Colonic mucosa (tissue), 4 donors: Measurements from ENCODE around the gene FBXW9. TPM values are rescaled to one million over a fixed set of nuclear protein-coding genes. Genes with fewer than 3 reads are reported as not detected.

Experiments used
- DNase-seq: peaks from one replicate; pipeline ENCODE4 v3.0.0-alpha.2; 2020
- H3K27ac ChIP-seq: fragments of 200-600 bp; one replicate; pipeline ENCODE4 v1.8.0; 2021
- H3K27me3 ChIP-seq: fragments of 200-600 bp; one replicate; pipeline ENCODE4 v1.8.0; 2021
- H3K36me3 ChIP-seq: fragments of 200-600 bp; one replicate; pipeline ENCODE4 v1.8.0; 2021
- H3K4me1 ChIP-seq: fragments of 200-600 bp; one replicate; pipeline ENCODE4 v1.8.0; 2021; ENCODE audit warnings: mild to moderate bottlenecking
- H3K4me3 ChIP-seq: fragments of 200-600 bp; one replicate; pipeline ENCODE4 v1.8.0; 2021
- H3K9ac ChIP-seq, 2 donors: one replicate each; pipeline ENCODE4 v1.7.0; 2013; ENCODE audit warnings: control low read depth in 2 of 2, low read depth in 2 of 2, low read length in 2 of 2
- H3K9me3 ChIP-seq: fragments of 200-600 bp; one replicate; pipeline ENCODE4 v1.8.0; 2021
- intact Hi-C: fragments of 100-400 bp; cut with DNase I; formaldehyde crosslinking; loops from one replicate; pipeline ENCODE4 v1.14.1; 2022
- total RNA-seq, 2 donors: library from RNA; stranded (reverse); fragmentation: NEBNext Ultra II Directional in 1 of 2; extraction: Animal tissue kit (Norgen Biotek cat#: 25700) in 1 of 2; gene quantifications; one replicate each; pipeline ENCODE4 v1.2.1, GENCODE V29; 2021
- TF ChIP-seq, protein P1 (sequence below): fragments of 200-600 bp; IDR thresholded peaks from one replicate; pipeline ENCODE4 v1.8.0; 2022; ENCODE audit warnings: antibody characterized with exemption, mild to moderate bottlenecking
- donor health status: healthy.
- donor health status: DM: no; HTN: no; CAD: no.
- donor health status: DM: no; HTN: no; CAD: no.

Gene FBXW9
- total RNA-seq, 2 donors from 2014 or later, result 6.5 to 10.3 TPM

DNA sequence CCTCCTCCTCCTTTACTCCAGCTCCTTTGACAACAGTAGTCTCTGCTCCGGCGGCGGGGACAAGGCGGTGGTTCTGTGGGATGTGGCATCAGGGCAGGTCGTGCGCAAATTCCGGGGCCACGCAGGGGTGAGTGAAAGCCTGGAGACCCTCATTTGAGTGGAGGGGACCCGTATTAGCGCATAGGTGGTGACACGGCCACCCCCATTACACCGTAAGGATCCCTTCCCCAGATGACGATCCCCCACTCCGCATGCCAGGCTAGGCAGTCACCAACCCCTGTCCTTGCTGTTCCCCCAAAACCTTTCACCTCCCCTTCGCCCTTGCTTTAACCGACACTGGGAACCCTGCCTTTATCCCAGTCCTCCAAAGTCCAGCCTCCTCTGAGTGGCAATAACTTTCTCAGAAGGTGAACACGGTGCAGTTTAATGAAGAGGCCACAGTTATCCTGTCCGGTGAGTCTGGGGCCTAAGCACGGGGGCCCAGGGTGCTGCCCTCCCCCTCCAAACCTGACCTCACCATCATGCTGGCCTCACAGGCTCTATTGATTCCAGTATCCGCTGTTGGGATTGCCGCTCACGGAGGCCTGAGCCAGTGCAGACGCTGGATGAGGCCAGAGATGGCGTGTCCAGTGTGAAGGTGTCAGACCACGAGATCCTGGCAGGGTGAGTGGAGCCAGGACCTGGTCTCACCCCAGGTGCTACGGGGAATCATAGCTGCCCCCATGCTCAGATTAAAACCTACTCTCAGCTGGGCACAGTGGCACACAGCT lies 26.1 kb downstream of the FBXW9 start:
- H3K36me3 ChIP-seq, result no peaks in the 10 kb centered on the region

DNA sequence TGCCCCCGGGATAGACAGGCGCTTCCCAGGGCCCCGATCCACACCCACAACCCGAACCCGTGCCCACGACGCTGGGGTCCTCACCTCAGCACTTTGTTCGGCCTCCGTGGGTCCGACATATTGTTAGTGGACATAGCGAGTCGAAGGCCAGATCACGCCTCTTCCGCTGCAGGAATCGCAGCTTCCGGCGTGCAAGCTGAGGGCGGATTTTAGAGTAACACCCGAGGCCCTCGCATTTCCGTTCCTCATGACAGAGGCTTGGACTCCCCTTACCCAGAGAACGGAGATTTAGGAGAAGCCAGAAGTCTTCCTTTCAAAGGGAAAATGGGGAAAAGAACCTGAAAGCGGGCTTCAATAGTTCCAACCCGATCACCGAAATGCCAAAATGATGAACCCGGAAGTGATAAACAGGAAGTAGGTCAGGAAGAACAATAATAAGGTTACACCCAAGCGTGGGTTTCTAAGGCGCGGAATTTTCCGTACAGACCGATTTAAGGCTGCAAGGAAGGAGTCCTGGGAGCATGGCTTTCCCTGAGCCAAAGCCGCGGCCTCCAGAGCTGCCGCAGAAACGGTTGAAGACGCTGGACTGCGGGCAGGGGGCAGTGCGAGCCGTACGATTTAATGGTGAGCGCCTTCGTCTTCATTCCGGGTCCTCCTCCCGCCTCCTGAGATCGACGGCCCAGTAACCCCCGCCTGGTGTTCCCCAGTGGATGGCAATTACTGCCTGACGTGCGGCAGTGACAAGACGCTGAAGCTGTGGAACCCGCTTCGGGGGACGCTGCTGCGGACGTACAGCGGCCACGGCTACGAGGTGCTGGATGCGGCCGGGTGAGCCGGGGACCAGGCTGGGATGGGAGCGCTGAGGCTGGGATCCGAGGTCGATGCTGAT lies 26.9 kb downstream of the FBXW9 start:
- Histone ChIP-seq H3K4me1 (peaks cover 16% of the 10 kb centered on the region), H3K4me3 (peak overlapping the region; percentile 80), H3K9ac (peak overlapping the region; percentile 76 to 91), H3K27ac (peak overlapping the region; percentile 94), H3K9me3 (no peaks in the 10 kb centered on the region), H3K36me3 (no peaks in the 10 kb centered on the region), H3K27me3 (no peaks in the 10 kb centered on the region)
- DNase-seq, result peak; percentile 84
- intact Hi-C loops, result loop anchor here (5.0 kb wide), 1 partner anchor 107 kb away; no protein-coding TSS in a partner anchor
- TF ChIP-seq, protein P1, sequence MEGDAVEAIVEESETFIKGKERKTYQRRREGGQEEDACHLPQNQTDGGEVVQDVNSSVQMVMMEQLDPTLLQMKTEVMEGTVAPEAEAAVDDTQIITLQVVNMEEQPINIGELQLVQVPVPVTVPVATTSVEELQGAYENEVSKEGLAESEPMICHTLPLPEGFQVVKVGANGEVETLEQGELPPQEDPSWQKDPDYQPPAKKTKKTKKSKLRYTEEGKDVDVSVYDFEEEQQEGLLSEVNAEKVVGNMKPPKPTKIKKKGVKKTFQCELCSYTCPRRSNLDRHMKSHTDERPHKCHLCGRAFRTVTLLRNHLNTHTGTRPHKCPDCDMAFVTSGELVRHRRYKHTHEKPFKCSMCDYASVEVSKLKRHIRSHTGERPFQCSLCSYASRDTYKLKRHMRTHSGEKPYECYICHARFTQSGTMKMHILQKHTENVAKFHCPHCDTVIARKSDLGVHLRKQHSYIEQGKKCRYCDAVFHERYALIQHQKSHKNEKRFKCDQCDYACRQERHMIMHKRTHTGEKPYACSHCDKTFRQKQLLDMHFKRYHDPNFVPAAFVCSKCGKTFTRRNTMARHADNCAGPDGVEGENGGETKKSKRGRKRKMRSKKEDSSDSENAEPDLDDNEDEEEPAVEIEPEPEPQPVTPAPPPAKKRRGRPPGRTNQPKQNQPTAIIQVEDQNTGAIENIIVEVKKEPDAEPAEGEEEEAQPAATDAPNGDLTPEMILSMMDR, result no peak

More for the DNA sequence above, 26.1 kb downstream of the FBXW9 start:
- peaks cover 16% of the 10 kb centered on the region for H3K4me1 ChIP-seq
- TF ChIP-seq, protein P1, result no peak
- H3K27ac ChIP-seq, result peak overlapping the region; percentile 94
- intact Hi-C loops, result no loop called here
- H3K4me3 ChIP-seq, result peak overlapping the region; percentile 80
- H3K9me3 ChIP-seq, result no peaks in the 10 kb centered on the region
- DNase-seq, result no peak
- no peaks in the 10 kb centered on the region for H3K27me3 ChIP-seq
- peak overlapping the region; percentile 76 to 91 for H3K9ac ChIP-seq

- TF ChIP-seq, protein P1, result no peak
- no peaks in the 10 kb centered on the region for H3K27me3 ChIP-seq
- H3K4me3 ChIP-seq, result peak overlapping the region; percentile 80
- no peaks in the 10 kb centered on the region for H3K36me3 ChIP-seq
- intact Hi-C loops, result loop anchor here (5.0 kb wide), 1 partner anchor 107 kb away; no protein-coding TSS in a partner anchor
- no peaks in the 10 kb centered on the region for H3K9me3 ChIP-seq
- peaks cover 16% of the 10 kb centered on the region for H3K4me1 ChIP-seq
- H3K9ac ChIP-seq, result peak overlapping the region; percentile 76 to 91
- H3K27ac ChIP-seq, result peak overlapping the region; percentile 94
- peak; percentile 57 for DNase-seq
These were observed 27.5 kb downstream of the FBXW9 start for GRCh38 chr19:12668932-12669269.

DNA sequence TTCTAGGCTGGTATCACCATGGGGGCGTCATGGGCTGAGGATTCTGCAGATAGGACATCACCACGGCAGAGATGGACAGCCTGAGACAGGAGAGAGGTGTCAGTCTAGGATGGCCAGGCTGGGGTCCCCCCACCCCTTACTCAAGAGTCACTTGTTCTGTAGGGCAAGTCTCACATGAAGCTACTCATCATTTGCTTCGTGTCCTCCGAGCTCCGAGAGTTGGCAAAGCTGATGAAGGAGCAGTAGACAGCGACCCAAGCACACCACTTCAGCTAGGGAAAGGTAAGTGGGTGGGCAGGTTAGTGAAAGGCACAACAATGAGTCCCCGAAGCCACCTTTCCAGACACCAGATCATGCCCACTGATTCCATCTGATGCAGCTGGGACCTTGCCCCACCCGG lies 28.1 kb downstream of the FBXW9 start:
- Histone ChIP-seq H3K27ac (no peak overlapping the region), H3K27me3 (no peaks in the 10 kb centered on the region), H3K9me3 (no peaks in the 10 kb centered on the region), H3K4me1 (peaks cover 16% of the 10 kb centered on the region), H3K36me3 (no peaks in the 10 kb centered on the region), H3K4me3 (peak overlapping the region; percentile 80), H3K9ac (peak overlapping the region; percentile 76 to 91)
- TF ChIP-seq, protein P1, result no peak
- no peak for DNase-seq
- intact Hi-C loops, result loop anchor here (5.0 kb wide), 1 partner anchor 106 kb away; no protein-coding TSS in a partner anchor

DNA sequence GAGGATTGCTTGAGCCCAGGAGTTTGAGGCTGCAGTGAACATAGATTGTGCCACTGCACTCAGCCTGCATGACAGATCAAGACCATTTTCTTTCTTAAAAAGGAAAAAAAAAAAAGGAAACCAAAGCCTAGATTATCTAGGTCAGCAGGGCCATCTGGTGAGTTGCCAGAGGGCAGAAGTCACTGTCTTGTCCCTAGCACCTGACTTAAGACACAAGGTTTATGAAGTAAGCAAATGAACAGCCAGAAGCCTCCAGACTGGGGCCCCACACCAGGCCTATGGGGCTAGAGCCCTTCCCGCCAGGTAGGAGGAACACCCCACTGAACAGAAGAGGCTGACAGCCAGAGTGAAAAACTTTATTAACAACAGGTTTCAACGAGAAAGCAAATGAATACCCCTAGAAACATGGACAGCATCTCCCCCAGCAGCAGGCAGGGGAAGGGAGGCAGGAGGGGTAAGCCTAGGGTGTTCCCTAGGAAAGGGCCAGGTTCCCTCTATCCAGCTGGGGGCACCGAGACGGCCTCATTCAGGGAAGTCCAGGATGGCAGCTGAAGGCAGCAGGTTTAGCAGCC lies 28.6 kb downstream of the FBXW9 start:
- intact Hi-C loops, result loop anchor here (5.0 kb wide), 1 partner anchor 106 kb away; no protein-coding TSS in a partner anchor
- H3K27me3 ChIP-seq, result no peaks in the 10 kb centered on the region
- no peak overlapping the region for H3K4me3 ChIP-seq
- H3K36me3 ChIP-seq, result no peaks in the 10 kb centered on the region
- peak overlapping the region in 1 of 2 donors; percentile 76 for H3K9ac ChIP-seq
- TF ChIP-seq, protein P1, result no peak
- H3K4me1 ChIP-seq, result peaks cover 16% of the 10 kb centered on the region
- DNase-seq, result no peak
- H3K27ac ChIP-seq, result no peak overlapping the region
- no peaks in the 10 kb centered on the region for H3K9me3 ChIP-seq
